Upper lobe of left lung (tissue), 6 donors: ENCODE data around the gene ITSN1. TPM values are rescaled to one million over a fixed set of nuclear protein-coding genes. Genes with fewer than 3 reads are reported as not detected.

Experiments used
- ATAC-seq, 2 donors: fragments of 200-7000 bp; cut with Tn5 transposase; one replicate each; pipeline ENCODE4 v1.9.1; 2022; ENCODE audit warnings: mild to moderate bottlenecking in 2 of 2, moderate library complexity in 2 of 2; ENCODE audit not compliant: low FRiP score in 2 of 2
- DNase-seq, 2 donors: peaks; one replicate each; pipeline ENCODE4 v3.0.0-alpha.2; 2019 to 2020
- H3K27ac ChIP-seq, 4 donors: fragments of 200-600 bp; sonication (generic); one replicate each; pipeline ENCODE4 v1.5.1; 2016 to 2019
- H3K27me3 ChIP-seq, 4 donors: fragments of 200-600 bp; sonication (generic); one replicate each; pipeline ENCODE4 v1.5.1; 2017 to 2019
- H3K36me3 ChIP-seq, 4 donors: fragments of 200-600 bp; sonication (generic); one replicate each; pipeline ENCODE4 v1.5.1; 2016 to 2019
- H3K4me1 ChIP-seq, 4 donors: fragments of 200-600 bp; sonication (generic); one replicate each; pipeline ENCODE4 v1.5.1; 2018 to 2019
- H3K4me3 ChIP-seq, 4 donors: fragments of 200-600 bp; sonication (generic); one replicate each; pipeline ENCODE4 v1.5.1; 2017 to 2019; ENCODE audit warnings: mild to moderate bottlenecking in 2 of 4, moderate library complexity in 1 of 4
- H3K9me3 ChIP-seq, 4 donors: fragments of 200-600 bp; sonication (generic); one replicate each; pipeline ENCODE4 v1.5.1; 2018 to 2019
- EP300 ChIP-seq, 4 donors: sonication (generic); formaldehyde crosslinking; IDR thresholded peaks; one replicate each; pipeline ENCODE4 v1.5.1; 2017; ENCODE audit warnings: antibody characterized with exemption in 4 of 4, control low read depth in 2 of 4
- POLR2A ChIP-seq, 4 donors: fragments of 450-650 bp; IDR thresholded peaks; one replicate each; pipeline ENCODE4 v1.5.1; 2016 to 2017; ENCODE audit warnings: antibody characterized with exemption in 4 of 4, mild to moderate bottlenecking in 2 of 4
- POLR2AphosphoS5 ChIP-seq, 2 donors: sonication (generic); formaldehyde crosslinking; IDR thresholded peaks; one replicate each; pipeline ENCODE4 v1.5.1; 2017; ENCODE audit warnings: antibody characterized with exemption in 2 of 2
- WGBS, 2 donors: methylation state at CpG; one replicate each; pipeline ENCODE4 v1.1.5; 2017 to 2018; 5-methylcytosine and 5-hydroxymethylcytosine counted together
- total RNA-seq, 6 donors: library from RNA; depleted of rRNA in 4 of 6; stranded (reverse); fragments of >200 nt in 4 of 6; gene quantifications; one replicate each; pipeline versions ENCODE4 v1.1.0 to v1.2.1, GENCODE V29; 2016 to 2021
- TF ChIP-seq, protein P1 (sequence below), 6 experiments: fragments of 450-650 bp in 4 of 6; fragments of 200-600 bp in 2 of 6; sonication (generic) in 2 of 6; IDR thresholded peaks; one replicate each; pipeline ENCODE4 v1.5.1; 2016 to 2019; ENCODE audit warnings: antibody characterized with exemption in 6 of 6
- donor health status: DM: no; HTN: no; CAD: no; lungs with moderate emphysema.
- donor health status: DM: no; HTN: yes; CAD: no; lungs with severe emphysema.

ITSN1 gene
- total RNA-seq, 6 donors from 2014 or later = 19.3 to 103 (median 38.7) TPM

DNA sequence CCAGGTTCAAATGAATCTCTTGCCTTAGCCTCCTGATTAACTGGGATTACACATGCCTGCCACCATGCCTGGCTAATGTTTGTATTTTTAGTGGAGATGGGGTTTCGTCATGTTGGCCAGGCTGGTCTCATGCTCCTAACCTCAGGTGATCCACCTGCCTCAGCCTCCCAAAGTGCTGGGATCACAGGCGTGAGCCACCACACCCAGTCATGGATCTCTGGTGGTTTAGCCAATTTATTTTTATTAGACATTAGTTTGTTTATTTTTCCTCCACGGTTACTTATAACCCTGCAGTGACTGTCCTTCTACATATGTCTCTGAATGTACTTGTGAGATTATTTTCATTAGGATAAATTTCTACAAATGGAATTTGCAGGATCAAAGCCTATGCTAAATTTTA lies 5.3 kb downstream of the ITSN1 start:
- peaks cover 9 to 34% (median 22%) of the 10 kb centered on the region in 4 donors for H3K4me1 ChIP-seq
- H3K36me3 ChIP-seq = no peaks in the 10 kb centered on the region
- H3K27me3 ChIP-seq = no peaks in the 10 kb centered on the region
- no peaks in the 10 kb centered on the region for H3K9me3 ChIP-seq
- TF ChIP-seq, protein P1, sequence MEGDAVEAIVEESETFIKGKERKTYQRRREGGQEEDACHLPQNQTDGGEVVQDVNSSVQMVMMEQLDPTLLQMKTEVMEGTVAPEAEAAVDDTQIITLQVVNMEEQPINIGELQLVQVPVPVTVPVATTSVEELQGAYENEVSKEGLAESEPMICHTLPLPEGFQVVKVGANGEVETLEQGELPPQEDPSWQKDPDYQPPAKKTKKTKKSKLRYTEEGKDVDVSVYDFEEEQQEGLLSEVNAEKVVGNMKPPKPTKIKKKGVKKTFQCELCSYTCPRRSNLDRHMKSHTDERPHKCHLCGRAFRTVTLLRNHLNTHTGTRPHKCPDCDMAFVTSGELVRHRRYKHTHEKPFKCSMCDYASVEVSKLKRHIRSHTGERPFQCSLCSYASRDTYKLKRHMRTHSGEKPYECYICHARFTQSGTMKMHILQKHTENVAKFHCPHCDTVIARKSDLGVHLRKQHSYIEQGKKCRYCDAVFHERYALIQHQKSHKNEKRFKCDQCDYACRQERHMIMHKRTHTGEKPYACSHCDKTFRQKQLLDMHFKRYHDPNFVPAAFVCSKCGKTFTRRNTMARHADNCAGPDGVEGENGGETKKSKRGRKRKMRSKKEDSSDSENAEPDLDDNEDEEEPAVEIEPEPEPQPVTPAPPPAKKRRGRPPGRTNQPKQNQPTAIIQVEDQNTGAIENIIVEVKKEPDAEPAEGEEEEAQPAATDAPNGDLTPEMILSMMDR (IDR thresholded peaks at IDR 0.05) = no peak
- TF ChIP-seq POLR2A (IDR thresholded peaks at IDR 0.05) (no peak), EP300 (IDR thresholded peaks at IDR 0.05) (no peak), POLR2AphosphoS5 (IDR thresholded peaks at IDR 0.05) (no peak)
- H3K27ac ChIP-seq = no peak overlapping the region
- 81 to 93% methylated on average over 3 of the region's 3 CpGs for WGBS, 2 donors
- DNase-seq (no peak), ATAC-seq (no peak)
- no peak overlapping the region for H3K4me3 ChIP-seq

DNA sequence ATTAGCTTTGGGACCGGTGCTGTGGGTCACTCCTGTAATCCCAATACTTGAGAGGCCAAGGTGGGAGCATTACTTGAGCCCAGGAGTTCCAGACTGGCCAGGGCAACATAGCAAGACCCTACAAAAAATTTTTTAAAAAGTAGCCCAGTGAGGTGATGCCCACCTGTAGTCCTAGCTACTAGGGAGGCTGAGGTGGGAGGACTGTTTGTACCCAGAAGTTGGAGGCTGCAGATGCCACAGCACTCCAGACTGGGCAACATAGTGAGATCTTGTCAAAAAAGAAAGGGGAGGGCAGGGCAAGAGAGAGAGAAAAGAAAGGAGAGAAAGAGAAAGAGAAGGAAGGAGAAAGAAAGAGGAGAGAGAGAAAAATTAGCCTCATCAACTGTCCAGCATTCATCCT lies 6.3 kb downstream of the ITSN1 start:
- whole genome bisulfite sequencing, 2 donors = 100% methylated on average over 1 of the region's 1 CpG
- Histone ChIP-seq H3K27ac (no peak overlapping the region), H3K4me1 (peaks cover 9 to 27% (median 22%) of the 10 kb centered on the region in 4 donors), H3K36me3 (no peaks in the 10 kb centered on the region), H3K9me3 (no peaks in the 10 kb centered on the region), H3K4me3 (no peak overlapping the region), H3K27me3 (no peaks in the 10 kb centered on the region)
- ATAC-seq = no peak
- DNase-seq = no peak
- TF ChIP-seq, protein P1 (IDR thresholded peaks at IDR 0.05) = no peak
- TF ChIP-seq EP300 (IDR thresholded peaks at IDR 0.05) (no peak), POLR2A (IDR thresholded peaks at IDR 0.05) (no peak), POLR2AphosphoS5 (IDR thresholded peaks at IDR 0.05) (no peak)

DNA sequence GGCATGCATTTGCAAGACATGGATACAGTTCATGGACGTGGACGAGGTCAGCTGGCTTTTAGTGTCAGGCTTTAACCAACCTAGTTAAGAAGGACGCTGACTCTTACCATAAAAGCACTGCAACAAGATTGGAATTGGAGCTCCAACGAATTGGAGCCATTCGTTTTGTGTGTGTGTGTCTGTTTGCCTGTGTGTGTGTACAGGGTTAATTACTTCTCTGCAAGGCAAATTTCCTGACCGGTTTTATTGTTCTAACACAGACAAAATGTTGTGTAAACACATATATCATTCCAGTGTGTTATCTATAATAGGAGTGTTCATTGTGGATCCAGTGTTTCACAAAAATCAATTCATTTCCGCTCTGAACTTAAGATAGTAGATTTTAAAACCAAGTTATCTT lies 7.9 kb downstream of the ITSN1 start:
- Histone ChIP-seq H3K4me3 (no peak overlapping the region), H3K4me1 (peaks cover 6 to 12% (median 11%) of the 10 kb centered on the region in 4 donors), H3K9me3 (no peaks in the 10 kb centered on the region), H3K27me3 (no peaks in the 10 kb centered on the region), H3K36me3 (no peaks in the 10 kb centered on the region), H3K27ac (no peak overlapping the region)
- TF ChIP-seq EP300 (IDR thresholded peaks at IDR 0.05) = no peak
- TF ChIP-seq, protein P1 (IDR thresholded peaks at IDR 0.05) = no peak
- no peak for TF ChIP-seq POLR2AphosphoS5 (IDR thresholded peaks at IDR 0.05)
- TF ChIP-seq POLR2A (IDR thresholded peaks at IDR 0.05) = no peak
- ATAC-seq (no peak), DNase-seq (no peak)
- WGBS, 2 donors = 82% methylated on average over 6 to 7 of the region's 7 CpGs

DNA sequence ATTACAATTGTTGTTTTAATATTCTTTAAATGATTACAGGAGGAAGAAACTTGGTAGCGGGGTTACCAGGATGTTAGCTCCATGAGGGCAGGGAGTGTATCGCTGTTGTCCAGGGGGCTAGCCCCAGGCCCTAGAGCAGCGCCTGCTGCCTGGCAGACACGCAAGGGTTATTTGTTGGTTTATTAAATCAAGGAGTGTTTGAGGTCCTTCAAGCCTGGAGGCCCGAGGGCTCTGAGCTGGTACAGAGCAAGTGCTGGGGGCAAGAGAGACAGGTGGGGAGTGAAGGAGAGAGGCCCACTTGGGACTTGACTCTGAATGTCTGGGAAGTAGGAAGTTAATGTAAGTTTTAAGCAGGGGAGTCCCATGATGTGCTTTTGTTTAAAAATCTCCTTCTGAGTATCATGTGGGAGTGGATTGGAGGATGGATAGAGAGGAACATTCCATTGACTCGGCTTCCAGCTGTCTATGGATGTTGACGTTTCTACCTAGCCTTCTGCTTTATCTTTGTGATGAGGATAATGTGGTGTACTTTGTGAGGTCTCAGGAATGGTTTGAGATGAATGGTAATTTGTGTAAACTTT lies 8.7 kb downstream of the ITSN1 start:
- H3K36me3 ChIP-seq = no peaks in the 10 kb centered on the region
- no peak overlapping the region for H3K27ac ChIP-seq
- H3K9me3 ChIP-seq = no peaks in the 10 kb centered on the region
- no peaks in the 10 kb centered on the region for H3K27me3 ChIP-seq
- ATAC-seq = no peak
- WGBS, 2 donors = 74 to 85% methylated on average over 7 of the region's 7 CpGs
- peaks cover 7 to 17% (median 12%) of the 10 kb centered on the region in 4 donors for H3K4me1 ChIP-seq
- TF ChIP-seq POLR2A (IDR thresholded peaks at IDR 0.05) (no peak), POLR2AphosphoS5 (IDR thresholded peaks at IDR 0.05) (no peak), EP300 (IDR thresholded peaks at IDR 0.05) (no peak)
- TF ChIP-seq, protein P1 (IDR thresholded peaks at IDR 0.05) = no peak
- no peak for DNase-seq
- no peak overlapping the region for H3K4me3 ChIP-seq
